ENCODE data around the gene UTRN.

Gene UTRN

GRCh38 chr6:144252259-144252658 lies 32.9 kb upstream of the UTRN start:
- Histone ChIP-seq H3K4me3 (ENCODE audit: control insufficient read depth in 1 of 7, extremely low read depth in 1 of 7, insufficient read depth in 4 of 7, low read depth in 2 of 7, low read length in 6 of 7) (no peak overlapping the region), H3K9me3 (ENCODE audit: control extremely low read depth in 1 of 5, control insufficient read depth in 4 of 5, insufficient read depth in 2 of 5, low read depth in 1 of 5, low read length in 4 of 5) (no peaks in the 10 kb centered on the region), H3K36me3 (ENCODE audit: control insufficient read depth in 4 of 4, insufficient read depth in 4 of 4, low read length in 3 of 4) (no peaks in the 10 kb centered on the region), H3K27ac (ENCODE audit: insufficient read depth in 1 of 2, low read depth in 1 of 2, low read length in 2 of 2, poor library complexity in 1 of 2, severe bottlenecking in 2 of 2) (no peak overlapping the region), H3K4me1 (ENCODE audit: control extremely low read depth in 1 of 4, control insufficient read depth in 4 of 4, insufficient read depth in 4 of 4, low read length in 3 of 4) (peaks cover 0 to 2% (median 0%) of the 10 kb centered on the region in 4 experiments), H3K27me3 (replicated peaks in 2 of 5; ENCODE audit: control insufficient read depth in 4 of 5, insufficient read depth in 5 of 5, low read length in 4 of 5) (no peaks in the 10 kb centered on the region)
- no peak for DNase-seq
- ChIA-PET CTCF (no interaction called here), POLR2A (no interaction called here)

- no peak overlapping the region for H3K4me3 ChIP-seq (ENCODE audit: control insufficient read depth in 1 of 7, extremely low read depth in 1 of 7, insufficient read depth in 4 of 7, low read depth in 2 of 7, low read length in 6 of 7)
- ChIA-PET CTCF (no interaction called here), POLR2A (no interaction called here)
- H3K27ac ChIP-seq (ENCODE audit: insufficient read depth in 1 of 2, low read depth in 1 of 2, low read length in 2 of 2, poor library complexity in 1 of 2, severe bottlenecking in 2 of 2): no peak overlapping the region
- no peaks in the 10 kb centered on the region for H3K27me3 ChIP-seq (replicated peaks in 2 of 5; ENCODE audit: control insufficient read depth in 4 of 5, insufficient read depth in 5 of 5, low read length in 4 of 5)
- no CpG with 5 or more reads among the region's 2 CpGs for whole genome bisulfite sequencing (ENCODE audit: insufficient coverage)
- H3K36me3 ChIP-seq (ENCODE audit: control insufficient read depth in 4 of 4, insufficient read depth in 4 of 4, low read length in 3 of 4): no peaks in the 10 kb centered on the region
- no peaks in the 10 kb centered on the region for H3K4me1 ChIP-seq (ENCODE audit: control extremely low read depth in 1 of 4, control insufficient read depth in 4 of 4, insufficient read depth in 4 of 4, low read length in 3 of 4)
- no peak for DNase-seq
- no peaks in the 10 kb centered on the region for H3K9me3 ChIP-seq (ENCODE audit: control extremely low read depth in 1 of 5, control insufficient read depth in 4 of 5, insufficient read depth in 2 of 5, low read depth in 1 of 5, low read length in 4 of 5)
Measured at GRCh38 chr6:144259986-144260385, 25.1 kb upstream of the UTRN start.

GRCh38 chr6:144262470-144263369 lies 22.4 kb upstream of the UTRN start:
- ChIA-PET CTCF (interaction anchor here (0.8 kb wide), 1 partner anchor 218 kb away, joined by 3 read pairs; no protein-coding TSS in a partner anchor), POLR2A (no interaction called here)
- H3K9me3 ChIP-seq (ENCODE audit: control extremely low read depth in 1 of 5, control insufficient read depth in 4 of 5, insufficient read depth in 2 of 5, low read depth in 1 of 5, low read length in 4 of 5): no peaks in the 10 kb centered on the region
- DNase-seq: peak in 1 of 3 donors; percentile 7
- 100% methylated on average over 6 of the region's 10 CpGs for WGBS (ENCODE audit: insufficient coverage)
- no peaks in the 10 kb centered on the region for H3K4me1 ChIP-seq (ENCODE audit: control extremely low read depth in 1 of 4, control insufficient read depth in 4 of 4, insufficient read depth in 4 of 4, low read length in 3 of 4)
- peak overlapping the region in 1 of 7 experiments; percentile 12 for H3K4me3 ChIP-seq (ENCODE audit: control insufficient read depth in 1 of 7, extremely low read depth in 1 of 7, insufficient read depth in 4 of 7, low read depth in 2 of 7, low read length in 6 of 7)
- no peaks in the 10 kb centered on the region for H3K36me3 ChIP-seq (ENCODE audit: control insufficient read depth in 4 of 4, insufficient read depth in 4 of 4, low read length in 3 of 4)
- no peak overlapping the region for H3K27ac ChIP-seq (ENCODE audit: insufficient read depth in 1 of 2, low read depth in 1 of 2, low read length in 2 of 2, poor library complexity in 1 of 2, severe bottlenecking in 2 of 2)
- no peaks in the 10 kb centered on the region for H3K27me3 ChIP-seq (replicated peaks in 2 of 5; ENCODE audit: control insufficient read depth in 4 of 5, insufficient read depth in 5 of 5, low read length in 4 of 5)

GRCh38 chr6:144263786-144264185 lies 21.3 kb upstream of the UTRN start:
- Histone ChIP-seq H3K36me3 (ENCODE audit: control insufficient read depth in 4 of 4, insufficient read depth in 4 of 4, low read length in 3 of 4) (no peaks in the 10 kb centered on the region), H3K4me1 (ENCODE audit: control extremely low read depth in 1 of 4, control insufficient read depth in 4 of 4, insufficient read depth in 4 of 4, low read length in 3 of 4) (no peaks in the 10 kb centered on the region), H3K27me3 (replicated peaks in 2 of 5; ENCODE audit: control insufficient read depth in 4 of 5, insufficient read depth in 5 of 5, low read length in 4 of 5) (no peaks in the 10 kb centered on the region), H3K4me3 (ENCODE audit: control insufficient read depth in 1 of 7, extremely low read depth in 1 of 7, insufficient read depth in 4 of 7, low read depth in 2 of 7, low read length in 6 of 7) (no peak overlapping the region), H3K27ac (ENCODE audit: insufficient read depth in 1 of 2, low read depth in 1 of 2, low read length in 2 of 2, poor library complexity in 1 of 2, severe bottlenecking in 2 of 2) (no peak overlapping the region), H3K9me3 (ENCODE audit: control extremely low read depth in 1 of 5, control insufficient read depth in 4 of 5, insufficient read depth in 2 of 5, low read depth in 1 of 5, low read length in 4 of 5) (no peaks in the 10 kb centered on the region)
- no peak for DNase-seq
- CTCF ChIA-PET: no interaction called here
- no CpG with 5 or more reads among the region's 3 CpGs for WGBS (ENCODE audit: insufficient coverage)
- POLR2A ChIA-PET: no interaction called here

GRCh38 chr6:144264270-144265060 lies 20.7 kb upstream of the UTRN start:
- no peak overlapping the region for H3K4me3 ChIP-seq (ENCODE audit: control insufficient read depth in 1 of 7, extremely low read depth in 1 of 7, insufficient read depth in 4 of 7, low read depth in 2 of 7, low read length in 6 of 7)
- H3K9me3 ChIP-seq (ENCODE audit: control extremely low read depth in 1 of 5, control insufficient read depth in 4 of 5, insufficient read depth in 2 of 5, low read depth in 1 of 5, low read length in 4 of 5): no peaks in the 10 kb centered on the region
- CTCF ChIA-PET: no interaction called here
- no peaks in the 10 kb centered on the region for H3K27me3 ChIP-seq (replicated peaks in 2 of 5; ENCODE audit: control insufficient read depth in 4 of 5, insufficient read depth in 5 of 5, low read length in 4 of 5)
- POLR2A ChIA-PET: no interaction called here
- H3K27ac ChIP-seq (ENCODE audit: insufficient read depth in 1 of 2, low read depth in 1 of 2, low read length in 2 of 2, poor library complexity in 1 of 2, severe bottlenecking in 2 of 2): no peak overlapping the region
- no peaks in the 10 kb centered on the region for H3K4me1 ChIP-seq (ENCODE audit: control extremely low read depth in 1 of 4, control insufficient read depth in 4 of 4, insufficient read depth in 4 of 4, low read length in 3 of 4)
- DNase-seq: no peak
- H3K36me3 ChIP-seq (ENCODE audit: control insufficient read depth in 4 of 4, insufficient read depth in 4 of 4, low read length in 3 of 4): no peaks in the 10 kb centered on the region
- WGBS (ENCODE audit: insufficient coverage): 96% methylated on average over 4 of the region's 7 CpGs

- Histone ChIP-seq H3K4me3 (ENCODE audit: control insufficient read depth in 1 of 7, extremely low read depth in 1 of 7, insufficient read depth in 4 of 7, low read depth in 2 of 7, low read length in 6 of 7) (no peak overlapping the region), H3K27ac (ENCODE audit: insufficient read depth in 1 of 2, low read depth in 1 of 2, low read length in 2 of 2, poor library complexity in 1 of 2, severe bottlenecking in 2 of 2) (no peak overlapping the region), H3K4me1 (ENCODE audit: control extremely low read depth in 1 of 4, control insufficient read depth in 4 of 4, insufficient read depth in 4 of 4, low read length in 3 of 4) (no peaks in the 10 kb centered on the region), H3K36me3 (ENCODE audit: control insufficient read depth in 4 of 4, insufficient read depth in 4 of 4, low read length in 3 of 4) (no peaks in the 10 kb centered on the region), H3K27me3 (replicated peaks in 2 of 5; ENCODE audit: control insufficient read depth in 4 of 5, insufficient read depth in 5 of 5, low read length in 4 of 5) (no peaks in the 10 kb centered on the region), H3K9me3 (ENCODE audit: control extremely low read depth in 1 of 5, control insufficient read depth in 4 of 5, insufficient read depth in 2 of 5, low read depth in 1 of 5, low read length in 4 of 5) (no peaks in the 10 kb centered on the region)
- WGBS (ENCODE audit: insufficient coverage): 80% methylated on average over 2 of the region's 4 CpGs
- no peak for DNase-seq
- CTCF ChIA-PET: no interaction called here
- POLR2A ChIA-PET: no interaction called here
Measured at GRCh38 chr6:144265061-144265357, 20.1 kb upstream of the UTRN start.

GRCh38 chr6:144265390-144265789 lies 19.7 kb upstream of the UTRN start:
- Histone ChIP-seq H3K27me3 (replicated peaks in 2 of 5; ENCODE audit: control insufficient read depth in 4 of 5, insufficient read depth in 5 of 5, low read length in 4 of 5) (no peaks in the 10 kb centered on the region), H3K36me3 (ENCODE audit: control insufficient read depth in 4 of 4, insufficient read depth in 4 of 4, low read length in 3 of 4) (no peaks in the 10 kb centered on the region), H3K9me3 (ENCODE audit: control extremely low read depth in 1 of 5, control insufficient read depth in 4 of 5, insufficient read depth in 2 of 5, low read depth in 1 of 5, low read length in 4 of 5) (no peaks in the 10 kb centered on the region), H3K27ac (ENCODE audit: insufficient read depth in 1 of 2, low read depth in 1 of 2, low read length in 2 of 2, poor library complexity in 1 of 2, severe bottlenecking in 2 of 2) (no peak overlapping the region), H3K4me3 (ENCODE audit: control insufficient read depth in 1 of 7, extremely low read depth in 1 of 7, insufficient read depth in 4 of 7, low read depth in 2 of 7, low read length in 6 of 7) (no peak overlapping the region), H3K4me1 (ENCODE audit: control extremely low read depth in 1 of 4, control insufficient read depth in 4 of 4, insufficient read depth in 4 of 4, low read length in 3 of 4) (no peaks in the 10 kb centered on the region)
- ChIA-PET POLR2A (no interaction called here), CTCF (no interaction called here)
- WGBS (ENCODE audit: insufficient coverage): 72% methylated on average over 3 of the region's 5 CpGs
- no peak for DNase-seq

All from common myeloid progenitor, CD34-positive (primary cell).